CD14-positive monocyte (primary cell): Measurements from ENCODE around the gene UCN. TPM values are rescaled to one million over a fixed set of nuclear protein-coding genes. Genes with fewer than 3 reads are reported as not detected.
"Not testable (repeated sequence)": the region's sequence is repeated elsewhere in the genome, so short reads cannot be mapped to it uniquely, and the experiment has no call there.

Source experiments
- DNase-seq, 3 donors: peaks; one replicate each; pipeline ENCODE4 v3.0.0-alpha.2; 2011 to 2022
- H2AFZ ChIP-seq: 2 replicates; pipeline ENCODE4 v1.6.0; 2012; ENCODE audit warnings: mild to moderate bottlenecking, low read depth, low read length, inconsistent platforms; ENCODE audit not compliant: insufficient read depth, poor library complexity, severe bottlenecking
- H3K27ac ChIP-seq, 2 donors: 1 replicate in 1 of 2; 2 replicates in 1 of 2; pipeline ENCODE4 v1.5.1; 2012 to 2013; ENCODE audit warnings: low read length in 2 of 2, control low read depth in 1 of 2, inconsistent platforms in 1 of 2, low read depth in 1 of 2, mild to moderate bottlenecking in 1 of 2
- H3K27me3 ChIP-seq, 2 donors: one replicate each; pipeline versions ENCODE4 v1.6.0 to v1.6.1; 2011 to 2013; ENCODE audit warnings: low read length in 2 of 2; ENCODE audit not compliant: control insufficient read depth in 2 of 2, insufficient read depth in 2 of 2
- H3K36me3 ChIP-seq, 2 donors: replicated peaks in 1 of 2; 1 replicate in 1 of 2; 2 replicates in 1 of 2; pipeline versions ENCODE4 v1.5.1 to v1.6.1; 2012 to 2013; ENCODE audit warnings: low read length in 2 of 2, control low read depth in 1 of 2, inconsistent platforms in 1 of 2, mild to moderate bottlenecking in 1 of 2; ENCODE audit not compliant: insufficient read depth in 2 of 2, control insufficient read depth in 1 of 2
- H3K4me1 ChIP-seq, 2 donors: 1 replicate in 1 of 2; 2 replicates in 1 of 2; pipeline versions ENCODE4 v1.5.1 to v1.6.1; 2012 to 2013; ENCODE audit warnings: low read length in 2 of 2, control low read depth in 1 of 2, inconsistent platforms in 1 of 2, mild to moderate bottlenecking in 1 of 2, moderate library complexity in 1 of 2; ENCODE audit not compliant: insufficient read depth in 2 of 2, control insufficient read depth in 1 of 2
- H3K4me2 ChIP-seq: replicated peaks from 2 replicates; pipeline ENCODE3; 2012; ENCODE audit warnings: low read length, moderate library complexity, mild to moderate bottlenecking; ENCODE audit not compliant: poor library complexity, severe bottlenecking; ENCODE audit errors: extremely low read depth
- H3K4me3 ChIP-seq, 3 experiments: fragments of 200-600 bp in 1 of 3; sonication (generic) in 1 of 3; replicated peaks in 1 of 3; 1 replicate in 2 of 3; 2 replicates in 1 of 3; pipeline ENCODE4 v1.5.1; 2011 to 2013; ENCODE audit warnings: low read length in 3 of 3, mild to moderate bottlenecking in 3 of 3, control low read depth in 2 of 3, low read depth in 2 of 3, inconsistent platforms in 1 of 3, moderate library complexity in 1 of 3
- H3K79me2 ChIP-seq: 2 replicates; pipeline ENCODE4 v1.6.0; 2012; ENCODE audit warnings: mild to moderate bottlenecking, control low read depth, inconsistent platforms, low read length, moderate library complexity; ENCODE audit not compliant: insufficient read depth
- H3K9ac ChIP-seq: 2 replicates; pipeline ENCODE4 v1.6.0; 2017; ENCODE audit warnings: low read length, mild to moderate bottlenecking; ENCODE audit not compliant: insufficient read depth, poor library complexity, severe bottlenecking
- H3K9me3 ChIP-seq, 2 donors: replicated peaks in 1 of 2; 1 replicate in 1 of 2; 2 replicates in 1 of 2; pipeline versions ENCODE4 v1.5.1 to v1.6.1; 2012 to 2013; ENCODE audit warnings: low read length in 2 of 2, control low read depth in 1 of 2; ENCODE audit not compliant: control insufficient read depth in 1 of 2, insufficient read depth in 1 of 2
- H4K20me1 ChIP-seq: 2 replicates; pipeline ENCODE4 v1.6.0; 2012; ENCODE audit warnings: mild to moderate bottlenecking, low read length, control low read depth, moderate library complexity; ENCODE audit not compliant: insufficient read depth
- H3K27ac Mint-ChIP-seq, 7 donors: one replicate each; pipeline ENCODE4 v1.8.0; 2020; ENCODE audit warnings: mild to moderate bottlenecking in 7 of 7, mixed read lengths in 7 of 7, moderate library complexity in 6 of 7, inconsistent platforms in 2 of 7
- H3K27me3 Mint-ChIP-seq, 3 donors: one replicate each; pipeline ENCODE4 v1.8.0; 2021 to 2022; ENCODE audit warnings: low read depth in 3 of 3, mild to moderate bottlenecking in 3 of 3, mixed read lengths in 3 of 3, moderate library complexity in 3 of 3, inconsistent platforms in 1 of 3
- H3K36me3 Mint-ChIP-seq, 2 donors: one replicate each; pipeline ENCODE4 v1.8.0; 2020; ENCODE audit warnings: mixed read lengths in 2 of 2, inconsistent platforms in 1 of 2, mild to moderate bottlenecking in 1 of 2
- H3K4me1 Mint-ChIP-seq: one replicate; pipeline ENCODE4 v1.8.0; 2020; ENCODE audit warnings: mild to moderate bottlenecking, mixed read lengths
- H3K4me3 Mint-ChIP-seq, 2 donors: one replicate each; pipeline ENCODE4 v1.8.0; 2020; ENCODE audit warnings: mild to moderate bottlenecking in 2 of 2, mixed read lengths in 2 of 2, moderate library complexity in 1 of 2
- H3K9me3 Mint-ChIP-seq, 7 donors: one replicate each; pipeline ENCODE4 v1.8.0; 2020 to 2022; ENCODE audit warnings: mixed read lengths in 7 of 7, mild to moderate bottlenecking in 6 of 7, moderate library complexity in 6 of 7, inconsistent platforms in 2 of 7
- WGBS: methylation state at CpG from one replicate; pipeline ENCODE4 v1.1.5; 2013; ENCODE audit warnings: missing lambda C conversion rate; ENCODE audit not compliant: insufficient coverage; 5-methylcytosine and 5-hydroxymethylcytosine counted together
- intact Hi-C, 2 donors: fragments of 100-400 bp; cut with micrococcal nuclease; formaldehyde crosslinking; loops; one replicate each; pipeline versions ENCODE4 v1.15.0 to v1.15.1; 2023
- polyA plus RNA-seq, 3 donors: library from polyadenylated mRNA; depleted of rRNA in 1 of 3; unstranded in 2 of 3; stranded (reverse) in 1 of 3; fragments of 300-500 nt in 2 of 3; fragments of >200 nt in 1 of 3; fragmentation: Illumina TruSeq in 2 of 3; gene quantifications; 1 replicate in 2 of 3; 2 replicates in 1 of 3; pipeline ENCODE4 v1.2.3, GENCODE V29; 2012 to 2021
- TF ChIP-seq, protein P1 (sequence below): fragments of 200-600 bp; IDR thresholded peaks from one replicate; pipeline ENCODE4 v1.8.0; 2022; ENCODE audit warnings: antibody characterized with exemption, mild to moderate bottlenecking

The UCN gene
- polyA plus RNA-seq, 3 donors = 0.39 to 2.2 (median 0.60) TPM

DNA sequence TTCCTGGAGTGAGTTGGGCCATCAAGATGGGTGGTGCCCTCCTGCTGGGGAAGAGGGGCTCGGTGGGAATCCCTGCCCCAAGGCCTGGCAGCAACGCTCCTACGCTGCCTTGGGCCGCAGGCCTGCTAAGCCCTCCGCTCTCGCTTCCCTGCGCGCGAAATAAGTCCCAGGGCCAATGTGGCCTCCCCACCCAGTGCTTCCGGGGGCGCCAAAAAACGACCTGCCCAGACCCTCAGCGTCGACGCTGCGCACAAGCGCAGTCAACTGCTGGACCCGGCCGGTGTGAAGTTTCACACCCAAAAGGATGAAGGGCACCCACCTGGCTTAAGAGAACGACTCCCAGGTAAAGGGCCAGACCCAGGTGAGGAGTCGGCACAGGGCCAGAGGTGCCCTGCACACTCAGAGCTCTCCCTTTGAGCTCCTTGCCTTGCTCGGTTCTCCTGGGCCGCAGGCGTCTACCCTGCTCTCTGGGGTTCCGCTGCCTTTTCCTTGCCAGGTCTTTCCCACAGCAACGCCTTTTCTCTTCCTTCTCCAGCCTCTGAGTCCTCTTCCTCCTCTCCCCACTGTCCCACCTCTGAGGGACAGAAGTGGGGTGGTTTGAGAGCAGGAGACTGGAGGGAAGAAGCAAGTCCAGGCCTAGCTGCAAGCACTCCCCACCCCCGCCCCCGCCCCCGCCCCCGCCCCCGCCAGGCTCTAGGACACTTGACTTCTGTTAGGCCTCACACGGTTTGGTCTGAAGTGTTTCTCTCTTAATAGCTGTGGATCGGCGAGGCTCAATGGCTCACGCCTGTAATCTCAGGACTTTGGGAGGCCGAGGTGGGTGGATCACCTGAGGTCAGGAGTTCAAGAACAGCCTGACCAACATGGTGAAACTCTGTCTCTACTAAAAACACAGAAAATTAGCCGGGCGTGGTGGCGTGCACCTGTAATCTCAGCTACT is 32.8 kb downstream of the UCN start, which contains the start of gene DNAJC5G:
Gene DNAJC5G (plus strand): TSS at position 223 of the 940 bp plus-strand sequence. CDS start 1,296 bp downstream, outside the sequence.
- peaks cover 14 to 21% (median 17%) of the 10 kb centered on the region in 3 donors for H3K27me3 Mint-ChIP-seq
- intact Hi-C loops = no loop called here
- H3K27ac Mint-ChIP-seq = no peak within 1 kb of the TSS
- Histone ChIP-seq H3K4me1 (peaks cover 0 to 6% of the 10 kb centered on the region in 2 donors), H3K4me3 (no peak within 1 kb of the TSS), H3K27ac (no peak within 1 kb of the TSS), H3K4me2 (no peak within 1 kb of the TSS), H3K9me3 (no peaks in the 10 kb centered on the region), H4K20me1 (no peaks in the 10 kb centered on the region), H3K9ac (no peak within 1 kb of the TSS), H3K27me3 (no peaks in the 10 kb centered on the region), H2AFZ (no peak within 1 kb of the TSS), H3K79me2 (no peaks in the 10 kb centered on the region), H3K36me3 (no peaks in the 10 kb centered on the region)
- DNase-seq = no peak
- TF ChIP-seq, protein P1, sequence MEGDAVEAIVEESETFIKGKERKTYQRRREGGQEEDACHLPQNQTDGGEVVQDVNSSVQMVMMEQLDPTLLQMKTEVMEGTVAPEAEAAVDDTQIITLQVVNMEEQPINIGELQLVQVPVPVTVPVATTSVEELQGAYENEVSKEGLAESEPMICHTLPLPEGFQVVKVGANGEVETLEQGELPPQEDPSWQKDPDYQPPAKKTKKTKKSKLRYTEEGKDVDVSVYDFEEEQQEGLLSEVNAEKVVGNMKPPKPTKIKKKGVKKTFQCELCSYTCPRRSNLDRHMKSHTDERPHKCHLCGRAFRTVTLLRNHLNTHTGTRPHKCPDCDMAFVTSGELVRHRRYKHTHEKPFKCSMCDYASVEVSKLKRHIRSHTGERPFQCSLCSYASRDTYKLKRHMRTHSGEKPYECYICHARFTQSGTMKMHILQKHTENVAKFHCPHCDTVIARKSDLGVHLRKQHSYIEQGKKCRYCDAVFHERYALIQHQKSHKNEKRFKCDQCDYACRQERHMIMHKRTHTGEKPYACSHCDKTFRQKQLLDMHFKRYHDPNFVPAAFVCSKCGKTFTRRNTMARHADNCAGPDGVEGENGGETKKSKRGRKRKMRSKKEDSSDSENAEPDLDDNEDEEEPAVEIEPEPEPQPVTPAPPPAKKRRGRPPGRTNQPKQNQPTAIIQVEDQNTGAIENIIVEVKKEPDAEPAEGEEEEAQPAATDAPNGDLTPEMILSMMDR = no peak
- no peaks in the 10 kb centered on the region for H3K9me3 Mint-ChIP-seq
- H3K4me3 Mint-ChIP-seq = no peak within 1 kb of the TSS
- whole genome bisulfite sequencing = 93% methylated on average over 33 of the region's 39 CpGs
- H3K36me3 Mint-ChIP-seq = no peaks in the 10 kb centered on the region
- peaks cover 5% of the 10 kb centered on the region for H3K4me1 Mint-ChIP-seq

DNA sequence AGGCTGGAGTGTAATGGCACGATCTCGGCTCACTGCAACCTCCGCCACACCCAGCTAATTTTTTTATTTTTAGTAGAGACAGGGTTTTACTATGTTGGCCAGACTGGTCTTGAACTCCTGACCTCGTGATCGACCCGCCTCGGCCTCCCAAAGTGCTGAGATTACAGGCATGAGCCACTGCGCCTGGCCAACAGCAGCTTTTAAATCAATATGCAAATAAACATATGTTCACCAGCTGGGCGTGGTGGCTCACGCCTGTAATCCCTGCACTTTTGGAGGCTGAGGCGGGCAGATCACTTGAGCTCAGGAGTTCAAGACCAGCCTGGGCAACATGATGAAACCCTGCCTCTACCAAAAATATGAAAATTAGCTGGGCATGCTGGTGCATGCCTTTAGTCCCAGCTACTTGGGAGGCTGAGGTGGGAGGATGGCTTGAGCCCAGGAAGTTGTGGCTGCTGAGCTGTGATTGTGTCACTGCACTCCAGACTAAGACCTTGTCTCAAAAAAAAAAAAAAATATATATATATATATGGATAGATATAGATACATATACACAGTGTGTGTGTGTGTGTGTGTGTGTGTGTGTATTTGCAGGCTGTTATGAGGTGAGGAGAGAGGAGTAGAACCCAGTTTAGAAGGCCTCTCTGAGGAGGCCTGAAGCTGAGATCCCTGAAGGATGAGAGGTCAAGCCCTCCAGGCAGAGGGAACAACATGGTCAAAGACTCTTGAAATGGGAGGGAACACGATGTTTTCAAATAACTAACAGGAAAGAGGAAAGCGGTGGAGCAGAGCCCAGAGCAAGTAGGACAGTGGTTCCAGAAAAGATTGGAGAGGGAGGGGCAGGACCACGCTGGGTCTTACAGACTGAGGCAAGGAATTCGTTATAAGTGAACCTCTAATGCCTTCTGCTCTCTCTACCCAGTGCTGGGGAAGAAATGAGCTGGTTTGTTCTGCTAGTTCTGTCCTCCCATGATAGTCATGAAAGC is 35.4 kb downstream of the UCN start:
- WGBS = 94% methylated on average over 7 of the region's 15 CpGs
- H3K9me3 ChIP-seq, H3K4me3 Mint-ChIP-seq, H3K27ac Mint-ChIP-seq, H3K9ac ChIP-seq, DNase-seq, H3K4me1 ChIP-seq, H3K36me3 ChIP-seq, H3K9me3 Mint-ChIP-seq, H3K36me3 Mint-ChIP-seq, H3K27ac ChIP-seq, H3K4me1 Mint-ChIP-seq, H3K4me2 ChIP-seq, H3K79me2 ChIP-seq, H3K4me3 ChIP-seq, H3K27me3 ChIP-seq, H4K20me1 ChIP-seq, intact Hi-C loops, H2AFZ ChIP-seq: not testable (repeated sequence)
- H3K27me3 Mint-ChIP-seq = peaks cover 13 to 18% (median 14%) of the 10 kb centered on the region in 3 donors
